ENCODE data around the gene TMEM271.

DNA sequence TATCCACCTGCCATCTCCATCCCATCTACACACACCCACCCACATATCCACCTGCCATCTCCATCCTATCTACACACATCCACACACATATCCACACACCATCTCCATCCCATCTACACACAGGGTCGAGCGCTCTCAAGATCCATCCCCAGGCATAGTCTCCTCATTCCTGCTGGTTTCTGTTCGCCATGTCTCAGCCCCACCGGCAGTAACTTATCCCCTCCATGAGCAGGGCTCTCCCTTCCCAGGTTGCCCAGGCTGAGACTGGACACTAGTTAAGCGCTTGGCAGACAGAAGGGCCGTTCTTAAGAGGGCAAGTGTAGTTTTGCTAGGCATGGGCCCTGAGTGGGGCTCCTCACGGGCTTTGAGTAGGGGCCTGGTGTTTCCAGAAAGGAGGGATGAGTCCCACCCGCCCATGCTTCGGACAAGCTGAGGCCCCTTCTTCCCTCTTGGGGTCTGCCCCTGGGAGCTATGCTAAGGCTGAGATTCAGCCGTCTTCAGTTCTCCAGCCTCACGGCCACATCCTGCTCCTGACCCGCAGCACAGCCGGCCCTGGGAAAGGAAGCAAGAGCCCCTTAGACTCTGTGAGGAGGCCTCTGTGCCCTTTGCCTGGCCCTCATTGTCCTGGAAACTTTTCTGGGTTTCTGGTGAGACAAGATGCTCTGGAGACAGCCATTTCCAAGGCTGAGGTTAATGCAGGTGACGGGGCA, 20.4 kb downstream of the TMEM271 start:
- TF ChIP-seq, protein P1, sequence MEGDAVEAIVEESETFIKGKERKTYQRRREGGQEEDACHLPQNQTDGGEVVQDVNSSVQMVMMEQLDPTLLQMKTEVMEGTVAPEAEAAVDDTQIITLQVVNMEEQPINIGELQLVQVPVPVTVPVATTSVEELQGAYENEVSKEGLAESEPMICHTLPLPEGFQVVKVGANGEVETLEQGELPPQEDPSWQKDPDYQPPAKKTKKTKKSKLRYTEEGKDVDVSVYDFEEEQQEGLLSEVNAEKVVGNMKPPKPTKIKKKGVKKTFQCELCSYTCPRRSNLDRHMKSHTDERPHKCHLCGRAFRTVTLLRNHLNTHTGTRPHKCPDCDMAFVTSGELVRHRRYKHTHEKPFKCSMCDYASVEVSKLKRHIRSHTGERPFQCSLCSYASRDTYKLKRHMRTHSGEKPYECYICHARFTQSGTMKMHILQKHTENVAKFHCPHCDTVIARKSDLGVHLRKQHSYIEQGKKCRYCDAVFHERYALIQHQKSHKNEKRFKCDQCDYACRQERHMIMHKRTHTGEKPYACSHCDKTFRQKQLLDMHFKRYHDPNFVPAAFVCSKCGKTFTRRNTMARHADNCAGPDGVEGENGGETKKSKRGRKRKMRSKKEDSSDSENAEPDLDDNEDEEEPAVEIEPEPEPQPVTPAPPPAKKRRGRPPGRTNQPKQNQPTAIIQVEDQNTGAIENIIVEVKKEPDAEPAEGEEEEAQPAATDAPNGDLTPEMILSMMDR (IDR thresholded peaks at IDR 0.05), result no peak
- TF ChIP-seq POLR2A (IDR thresholded peaks at IDR 0.05) (no peak), POLR2AphosphoS5 (IDR thresholded peaks at IDR 0.05; ENCODE audit: insufficient read depth in 1 of 2, low read depth in 1 of 2) (no peak)
